Non-pigmented ciliary epithelial cell (primary cell): Measurements from ENCODE around the gene ZBED1.
"Not testable (repeated sequence)": the region's sequence is repeated elsewhere in the genome, so short reads cannot be mapped to it uniquely, and the experiment has no call there.

ENCODE experiments used
- DNase-seq: peaks from one replicate; pipeline ENCODE4 v3.0.0-alpha.2; 2010; ENCODE audit warnings: low read depth

Gene ZBED1

GRCh38 chrX:2519638-2520037 is 18.9 kb upstream of the ZBED1 start:
- not testable (repeated sequence) for DNase-seq

GRCh38 chrX:2517055-2517454 is 16.3 kb upstream of the ZBED1 start:
- no peak for DNase-seq

- DNase-seq: no peak
Measured at GRCh38 chrX:2516623-2517022, 15.8 kb upstream of the ZBED1 start.

DNA sequence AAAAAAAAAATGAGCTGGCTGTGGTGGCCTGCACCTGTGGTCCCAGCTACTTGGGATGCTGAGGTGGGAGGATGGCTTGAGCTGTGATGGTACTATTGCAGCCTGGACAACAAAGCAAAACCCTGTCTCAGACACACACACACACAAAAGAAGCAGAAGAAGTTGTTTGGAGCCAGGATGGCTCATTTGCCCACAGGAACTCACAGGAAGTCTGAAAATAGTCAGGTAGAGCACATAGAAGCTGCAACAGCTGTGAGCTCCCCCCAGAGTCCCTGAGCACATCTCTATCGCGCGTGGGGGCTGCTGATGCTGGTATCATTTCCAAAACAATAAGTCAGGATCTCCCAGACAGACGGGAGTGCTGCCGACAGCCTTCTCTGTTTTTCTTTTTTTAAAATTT is 13.4 kb upstream of the ZBED1 start:
- no peak for DNase-seq

GRCh38 chrX:2513121-2513664 is 12.4 kb upstream of the ZBED1 start:
- no peak for DNase-seq

DNA sequence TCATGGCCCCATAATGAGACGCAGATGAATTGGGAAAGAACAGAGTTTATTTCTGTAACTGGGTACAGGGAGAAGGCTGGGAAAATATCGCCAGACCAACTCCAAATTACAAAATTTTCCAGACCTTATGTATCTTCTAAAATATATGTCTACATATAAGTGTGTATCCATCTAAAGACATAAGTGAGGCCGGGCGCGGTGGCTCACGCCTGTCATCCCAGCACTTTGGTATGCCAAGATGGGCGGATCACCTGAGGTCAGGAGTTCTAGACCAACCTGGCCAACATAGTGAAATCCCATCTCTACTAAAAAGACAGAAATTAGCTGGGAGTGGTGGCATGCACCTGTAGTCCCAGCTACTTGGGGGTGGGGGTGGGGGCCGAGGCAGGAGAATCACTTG is 11.7 kb upstream of the ZBED1 start:
- no peak for DNase-seq

- no peak for DNase-seq
Measured at GRCh38 chrX:2511326-2511725, 10.6 kb upstream of the ZBED1 start.

DNA sequence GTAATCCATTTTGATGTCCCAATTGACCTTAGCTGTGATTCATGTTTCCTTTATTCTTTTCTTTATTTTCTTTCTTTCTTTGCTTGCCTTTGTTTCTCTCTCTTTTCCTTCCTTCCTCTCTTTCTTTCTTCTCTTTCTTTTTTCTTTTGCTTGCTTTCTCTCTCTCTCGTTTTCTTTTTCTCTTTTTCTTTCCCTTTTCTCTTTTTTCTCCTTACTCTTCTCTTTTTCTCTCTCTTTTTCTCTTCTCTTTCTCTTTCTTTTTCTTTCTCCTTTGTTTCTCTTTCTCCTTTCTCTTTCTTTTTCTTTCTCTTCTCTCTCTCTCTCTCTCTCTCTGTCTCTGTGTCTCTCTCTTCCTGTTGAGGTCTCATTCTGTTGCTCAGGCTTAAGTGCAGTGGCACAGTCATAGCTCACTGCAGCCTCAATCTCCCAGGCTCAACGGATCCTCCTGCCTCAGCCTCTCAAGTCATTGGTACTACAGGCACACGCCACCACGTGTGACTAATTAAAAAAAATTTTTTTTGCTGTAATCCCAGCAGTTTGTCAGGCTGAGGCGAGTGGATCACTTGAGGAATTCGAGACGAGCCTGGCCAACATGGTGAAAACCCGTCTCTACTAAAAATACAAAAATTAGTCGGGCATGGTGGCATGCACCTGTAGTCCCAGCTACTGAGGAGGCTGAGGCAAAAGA is 8.0 kb upstream of the ZBED1 start:
- no peak for DNase-seq

DNA sequence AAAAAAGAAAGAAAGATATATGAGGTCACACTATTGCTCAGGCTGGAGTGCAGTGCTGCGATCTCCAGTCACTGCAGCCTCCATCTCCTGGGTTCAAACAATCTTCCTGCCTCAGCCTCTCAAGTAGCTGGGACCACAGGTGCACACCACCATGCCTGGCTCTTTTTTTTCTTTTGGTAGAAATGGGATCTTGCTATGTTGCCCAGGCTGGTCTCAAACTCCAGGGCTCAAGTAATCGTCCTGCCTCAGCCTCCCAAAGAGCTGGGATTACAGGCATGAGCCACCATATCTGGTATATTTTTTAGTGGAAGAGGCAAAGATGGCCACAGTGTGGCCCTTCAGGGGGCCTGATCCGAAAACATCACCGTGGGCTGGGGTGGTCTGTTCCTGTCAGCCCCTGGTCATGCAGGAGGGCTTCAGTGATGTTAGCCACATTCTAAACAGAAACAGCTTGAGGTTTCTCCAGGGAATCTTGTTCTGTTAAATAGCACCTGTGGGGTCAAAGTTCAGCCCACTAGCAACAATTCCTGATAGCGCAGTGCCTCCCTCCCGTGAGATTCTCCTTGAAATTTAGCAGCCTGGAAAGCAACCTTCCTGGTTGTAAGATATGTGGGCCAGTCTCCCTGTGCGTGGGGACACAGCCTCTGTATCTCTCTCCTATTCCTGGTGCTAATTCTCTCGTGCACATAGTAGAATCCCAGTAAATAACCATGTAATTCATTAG is 7.3 kb upstream of the ZBED1 start:
- no peak for DNase-seq

- no peak for DNase-seq
Measured at GRCh38 chrX:2507196-2507595, 6.4 kb upstream of the ZBED1 start.

DNA sequence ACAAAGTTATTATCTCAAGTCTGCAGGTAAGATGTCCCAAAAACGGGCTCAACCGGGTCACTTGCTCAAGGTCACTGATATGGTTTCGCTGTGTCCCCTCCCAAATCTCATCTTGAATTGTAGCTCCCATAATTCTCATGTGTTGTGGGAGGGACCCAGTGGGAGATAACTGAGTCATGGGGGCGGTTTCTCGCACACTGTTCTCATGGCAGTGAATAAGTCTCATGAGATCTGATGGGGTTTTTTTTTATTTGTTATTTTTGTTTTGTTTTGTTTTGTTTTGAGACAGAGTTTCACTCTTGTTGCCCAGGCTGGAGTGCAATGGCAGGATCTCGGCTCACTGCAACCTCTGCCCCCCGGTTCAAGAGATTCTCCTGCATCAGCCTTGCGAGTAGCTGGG is 4.6 kb upstream of the ZBED1 start:
- DNase-seq: not testable (repeated sequence)

- no peak for DNase-seq
Measured at GRCh38 chrX:2504706-2505332, 4.0 kb upstream of the ZBED1 start.

GRCh38 chrX:2503591-2504500 is 3.1 kb upstream of the ZBED1 start:
- DNase-seq: no peak

- no peak for DNase-seq
Measured at GRCh38 chrX:2502668-2503519, 2.1 kb upstream of the ZBED1 start.

- no peak for DNase-seq
Measured at GRCh38 chrX:2502120-2502667, 1.4 kb upstream of the ZBED1 start.

DNA sequence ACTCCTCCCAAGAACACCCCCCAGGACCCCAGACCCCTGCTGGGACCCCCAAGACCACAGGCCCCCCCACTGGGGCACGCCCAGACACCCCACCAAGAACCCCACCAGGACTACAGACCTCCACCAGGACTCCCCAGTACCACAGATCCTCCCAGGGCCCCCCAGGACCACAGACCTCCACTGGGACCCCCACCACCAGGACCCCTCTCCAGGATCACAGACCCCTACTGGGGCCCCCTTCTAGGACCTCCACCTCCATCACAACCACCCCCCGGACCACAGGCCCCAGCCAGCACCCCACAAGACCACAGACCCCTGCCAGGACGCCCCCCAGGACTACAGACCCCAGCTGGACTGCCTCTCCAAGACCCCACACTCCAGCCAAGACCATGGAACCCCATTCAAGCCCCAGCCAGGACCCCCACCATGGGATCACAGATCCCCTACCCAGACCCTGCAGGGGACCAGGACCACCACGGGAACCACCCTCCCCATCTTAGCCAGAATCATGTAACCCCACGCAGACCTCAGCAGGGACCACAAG is 855 bp upstream of the ZBED1 start:
- DNase-seq: no peak

- no peak for DNase-seq
Measured at GRCh38 chrX:2500091-2500802, 529 bp downstream of the ZBED1 start.

DNA sequence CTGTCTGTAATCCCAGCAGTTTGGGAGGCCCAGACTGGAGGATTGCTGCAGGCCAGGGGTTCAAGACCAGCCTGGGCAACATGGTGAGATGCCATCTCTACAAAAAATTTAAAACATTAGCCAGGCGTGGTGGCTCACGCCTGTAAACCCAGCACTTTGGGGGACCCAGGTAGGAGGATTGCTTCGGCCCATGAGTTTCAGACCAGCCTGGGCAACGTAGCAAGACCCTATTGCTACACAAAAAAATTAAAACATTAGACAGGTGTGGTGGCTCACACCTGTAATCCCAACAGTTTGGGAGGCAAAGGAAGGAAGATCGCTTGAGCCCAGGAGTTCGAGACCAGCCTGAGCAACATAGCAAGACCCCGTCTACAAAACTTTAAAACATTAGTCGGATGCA is 1.3 kb downstream of the ZBED1 start:
- DNase-seq: no peak

- DNase-seq: no peak
Measured at GRCh38 chrX:2498781-2499302, 1.9 kb downstream of the ZBED1 start.
